Neuron (in vitro differentiated cells): ENCODE results near the gene CST1.
"Not testable (repeated sequence)": the region's sequence is repeated elsewhere in the genome, so short reads cannot be mapped to it uniquely, and the experiment has no call there.

Experiments
- H2AFZ ChIP-seq: one replicate; pipeline ENCODE4 v1.6.1; 2013; ENCODE audit warnings: low read depth, mild to moderate bottlenecking, inconsistent platforms, low read length, moderate library complexity
- H3K27me3 ChIP-seq: one replicate; pipeline ENCODE4 v1.6.1; 2013; ENCODE audit warnings: low read length; ENCODE audit not compliant: insufficient read depth
- H3K36me3 ChIP-seq: one replicate; pipeline ENCODE4 v1.6.1; 2013; ENCODE audit warnings: low read length; ENCODE audit not compliant: insufficient read depth
- H3K4me1 ChIP-seq: one replicate; pipeline ENCODE4 v1.6.1; 2013; ENCODE audit warnings: low read length; ENCODE audit not compliant: insufficient read depth
- H3K4me3 ChIP-seq: 2 replicates; pipeline ENCODE4 v1.5.1; 2013; ENCODE audit warnings: mild to moderate bottlenecking, low read length, moderate library complexity
- H3K9me3 ChIP-seq: one replicate; pipeline ENCODE4 v1.6.1; 2013; ENCODE audit warnings: low read length

The CST1 gene

GRCh38 chr20:23722851-23723250 is 27.9 kb downstream of the CST1 start:
- not testable (repeated sequence) for H3K4me3 ChIP-seq, H3K4me1 ChIP-seq, H3K27me3 ChIP-seq, H3K36me3 ChIP-seq, H2AFZ ChIP-seq, H3K9me3 ChIP-seq

GRCh38 chr20:23721962-23722361 is 28.8 kb downstream of the CST1 start:
- no peak overlapping the region for H3K4me3 ChIP-seq
- H3K36me3 ChIP-seq = no peaks in the 10 kb centered on the region
- H3K27me3 ChIP-seq = no peaks in the 10 kb centered on the region
- H2AFZ ChIP-seq = no peak overlapping the region
- no peaks in the 10 kb centered on the region for H3K4me1 ChIP-seq
- H3K9me3 ChIP-seq = no peaks in the 10 kb centered on the region

DNA sequence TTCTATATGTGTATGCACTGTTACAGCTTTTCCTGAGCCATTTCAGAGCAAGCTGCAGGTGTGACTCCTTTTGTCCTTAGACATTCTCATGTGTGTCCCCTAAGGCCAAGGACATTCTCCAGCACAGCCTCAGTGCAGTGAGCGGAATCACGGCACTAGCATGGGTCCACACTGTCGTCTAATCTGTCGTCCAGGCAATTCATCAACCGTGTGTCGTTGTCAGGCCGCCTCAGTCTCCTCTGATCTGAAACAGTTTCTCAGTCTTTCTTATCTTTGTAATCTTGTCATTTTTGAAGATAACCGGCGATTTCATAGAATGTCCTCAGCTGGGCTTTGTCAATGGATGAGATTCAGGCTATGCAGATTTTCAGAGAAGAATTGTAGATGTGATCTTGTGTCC is 31.4 kb downstream of the CST1 start:
- not testable (repeated sequence) for H3K27me3 ChIP-seq, H3K4me1 ChIP-seq, H3K9me3 ChIP-seq, H3K4me3 ChIP-seq, H2AFZ ChIP-seq, H3K36me3 ChIP-seq

DNA sequence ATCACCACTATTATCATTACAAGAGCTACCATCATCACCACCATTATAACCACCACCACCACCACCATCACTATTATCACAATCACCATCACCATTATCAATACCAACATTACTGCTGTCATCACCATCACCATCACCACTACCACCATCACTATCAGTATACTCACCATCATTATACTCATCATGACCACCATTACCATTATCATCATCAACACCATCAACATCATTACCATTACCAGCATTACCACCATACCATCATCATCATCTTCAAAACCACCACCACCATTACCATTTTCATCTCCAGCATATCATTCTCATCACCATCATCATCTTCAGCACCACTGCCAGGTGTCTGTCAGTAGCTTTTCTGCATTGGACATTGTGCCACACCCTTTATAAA is 39.0 kb downstream of the CST1 start:
- not testable (repeated sequence) for H3K9me3 ChIP-seq, H3K27me3 ChIP-seq, H2AFZ ChIP-seq, H3K36me3 ChIP-seq, H3K4me3 ChIP-seq, H3K4me1 ChIP-seq

GRCh38 chr20:23710771-23711170 is 40.0 kb downstream of the CST1 start:
- no peaks in the 10 kb centered on the region for H3K36me3 ChIP-seq
- no peaks in the 10 kb centered on the region for H3K4me1 ChIP-seq
- no peak overlapping the region for H2AFZ ChIP-seq
- H3K9me3 ChIP-seq = no peaks in the 10 kb centered on the region
- no peaks in the 10 kb centered on the region for H3K27me3 ChIP-seq
- no peak overlapping the region for H3K4me3 ChIP-seq

- H3K4me1 ChIP-seq = no peaks in the 10 kb centered on the region
- H3K9me3 ChIP-seq = no peaks in the 10 kb centered on the region
- H3K36me3 ChIP-seq = no peaks in the 10 kb centered on the region
- no peak overlapping the region for H2AFZ ChIP-seq
- no peak overlapping the region for H3K4me3 ChIP-seq
- no peaks in the 10 kb centered on the region for H3K27me3 ChIP-seq
Measured at GRCh38 chr20:23705895-23706294, 44.8 kb downstream of the CST1 start.

- no peak overlapping the region for H2AFZ ChIP-seq
- no peaks in the 10 kb centered on the region for H3K9me3 ChIP-seq
- no peaks in the 10 kb centered on the region for H3K36me3 ChIP-seq
- H3K4me1 ChIP-seq = no peaks in the 10 kb centered on the region
- H3K27me3 ChIP-seq = no peaks in the 10 kb centered on the region
- no peak overlapping the region for H3K4me3 ChIP-seq
Measured at GRCh38 chr20:23702021-23702420, 48.7 kb downstream of the CST1 start.

DNA sequence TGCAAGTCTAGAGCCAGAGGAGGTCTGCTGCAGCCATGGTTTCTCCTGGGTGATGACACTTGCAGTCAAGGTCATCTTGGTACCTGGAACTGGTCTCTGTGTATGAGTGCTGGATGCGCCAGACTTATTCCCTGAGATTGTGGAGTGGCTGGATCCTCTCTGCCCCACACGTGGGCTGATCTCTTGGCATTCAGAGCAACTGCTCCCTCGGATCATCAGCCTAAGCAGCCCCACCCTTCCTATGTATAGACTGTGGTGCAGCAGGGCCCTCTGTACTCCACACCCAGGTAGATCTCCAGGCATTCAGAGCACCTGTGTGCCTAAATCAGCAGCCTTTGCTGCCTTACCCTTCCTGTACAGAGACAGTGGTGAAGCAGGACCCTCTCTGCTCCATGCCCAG is 49.8 kb downstream of the CST1 start:
- Histone ChIP-seq H3K27me3 (no peaks in the 10 kb centered on the region), H3K4me1 (no peaks in the 10 kb centered on the region), H3K36me3 (no peaks in the 10 kb centered on the region), H3K9me3 (no peaks in the 10 kb centered on the region), H2AFZ (no peak overlapping the region), H3K4me3 (no peak overlapping the region)

- Histone ChIP-seq H2AFZ (no peak overlapping the region), H3K9me3 (no peaks in the 10 kb centered on the region), H3K4me3 (no peak overlapping the region), H3K36me3 (no peaks in the 10 kb centered on the region), H3K27me3 (no peaks in the 10 kb centered on the region), H3K4me1 (no peaks in the 10 kb centered on the region)
Measured at GRCh38 chr20:23697947-23698346, 52.8 kb downstream of the CST1 start.
